GM21717 (cell line): ENCODE measurements around the gene DGKQ.

Experiments used
- ATAC-seq: cut with Tn5 transposase; IDR thresholded peaks from one replicate; pipeline ENCODE4 v1.9.1; 2021; ENCODE audit warnings: mild to moderate bottlenecking, moderate library complexity; ENCODE audit not compliant: unreplicated experiment

The DGKQ gene

DNA sequence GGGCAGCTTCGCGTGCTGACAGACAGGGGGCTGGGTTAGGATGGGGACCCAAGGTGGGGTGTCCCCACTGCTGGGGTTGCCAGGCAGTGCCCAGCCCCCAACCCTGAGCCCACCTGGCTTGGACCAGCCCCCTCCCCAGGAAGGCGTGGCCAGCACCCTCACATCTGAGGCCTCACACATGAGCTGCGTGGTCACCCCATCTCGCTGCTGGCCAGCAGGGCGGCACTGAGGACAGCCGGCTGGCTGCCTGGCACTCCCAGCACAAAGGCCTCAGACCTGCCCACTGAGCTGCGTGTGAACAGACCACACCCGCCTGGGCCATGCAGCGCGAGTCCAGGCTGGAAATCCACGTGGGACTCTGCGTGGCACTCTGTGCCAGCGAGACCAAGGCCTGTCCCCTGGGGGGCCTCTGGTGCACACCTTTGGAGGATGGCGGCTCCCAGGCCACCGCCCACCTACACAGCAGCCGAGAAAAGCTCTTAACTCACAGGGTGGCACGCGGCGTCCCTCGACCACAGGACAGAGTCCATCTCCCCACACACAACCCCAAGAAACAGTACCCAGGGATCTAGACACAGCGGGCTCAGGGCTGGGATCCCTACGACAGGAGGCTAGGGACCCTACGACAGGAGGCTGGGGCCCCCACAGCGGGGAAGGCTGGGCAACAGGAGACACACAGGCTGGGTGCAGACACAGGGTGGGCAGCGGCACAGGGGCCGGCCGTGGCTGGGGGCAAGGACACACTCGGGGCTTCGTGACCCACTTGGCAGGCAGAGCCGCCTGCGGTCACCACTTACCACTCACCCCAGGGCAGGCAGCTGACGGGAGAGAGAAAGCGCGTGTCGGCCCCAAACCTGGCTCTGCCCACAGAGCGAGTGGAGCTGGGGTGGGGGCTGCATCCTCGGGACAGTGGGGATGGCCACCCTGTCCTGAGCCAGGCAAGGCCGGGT, 9.8 kb downstream of the DGKQ start:
- ATAC-seq, result no peak

DNA sequence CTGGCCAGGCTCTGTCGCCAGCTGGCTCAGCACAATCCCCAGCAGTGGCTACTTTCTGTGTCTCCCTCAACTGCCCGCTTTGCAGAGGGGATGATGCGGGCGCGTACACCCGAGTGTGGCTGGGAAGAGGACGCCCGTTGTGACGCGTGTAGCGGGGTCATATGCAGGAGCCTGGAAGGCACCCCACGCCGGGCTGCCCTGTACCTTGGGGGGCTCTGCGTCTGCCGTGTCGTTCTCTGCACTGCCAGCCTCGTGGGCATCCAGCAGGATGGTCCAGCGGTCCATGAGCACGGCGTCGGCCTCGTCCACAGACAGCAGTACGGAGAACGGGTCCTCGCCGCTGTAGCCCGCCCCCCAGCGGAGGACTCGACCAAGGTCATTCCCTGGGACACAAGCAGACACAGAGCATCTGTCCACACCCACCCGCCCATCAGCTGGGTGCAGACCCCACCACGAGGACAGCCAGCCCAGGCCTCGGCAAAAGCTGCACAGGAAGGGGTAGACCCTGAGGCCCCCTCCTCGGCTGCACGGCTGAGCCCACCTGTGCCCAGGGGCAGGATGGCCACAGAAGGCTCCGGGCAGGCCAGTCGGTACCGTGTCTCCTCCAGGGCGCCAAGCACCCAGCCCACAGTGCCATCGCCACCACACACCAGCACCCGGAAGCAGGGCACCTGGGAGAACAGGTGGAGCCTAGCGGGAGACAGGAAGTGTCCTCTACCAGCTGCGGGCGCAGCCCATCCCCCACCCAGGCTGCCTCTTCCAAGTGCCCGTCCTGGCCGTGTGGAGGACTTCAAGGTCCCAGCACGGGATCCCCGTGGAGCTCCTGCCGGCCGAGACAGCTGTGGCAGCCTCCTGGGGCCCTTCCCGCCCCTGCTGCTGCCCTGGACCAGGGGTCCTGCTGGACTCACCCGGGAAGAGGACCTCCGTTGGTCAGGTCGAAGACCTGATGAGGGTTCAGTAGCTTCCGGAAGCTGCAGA, 10.8 kb downstream of the DGKQ start:
- ATAC-seq, result no peak

DNA sequence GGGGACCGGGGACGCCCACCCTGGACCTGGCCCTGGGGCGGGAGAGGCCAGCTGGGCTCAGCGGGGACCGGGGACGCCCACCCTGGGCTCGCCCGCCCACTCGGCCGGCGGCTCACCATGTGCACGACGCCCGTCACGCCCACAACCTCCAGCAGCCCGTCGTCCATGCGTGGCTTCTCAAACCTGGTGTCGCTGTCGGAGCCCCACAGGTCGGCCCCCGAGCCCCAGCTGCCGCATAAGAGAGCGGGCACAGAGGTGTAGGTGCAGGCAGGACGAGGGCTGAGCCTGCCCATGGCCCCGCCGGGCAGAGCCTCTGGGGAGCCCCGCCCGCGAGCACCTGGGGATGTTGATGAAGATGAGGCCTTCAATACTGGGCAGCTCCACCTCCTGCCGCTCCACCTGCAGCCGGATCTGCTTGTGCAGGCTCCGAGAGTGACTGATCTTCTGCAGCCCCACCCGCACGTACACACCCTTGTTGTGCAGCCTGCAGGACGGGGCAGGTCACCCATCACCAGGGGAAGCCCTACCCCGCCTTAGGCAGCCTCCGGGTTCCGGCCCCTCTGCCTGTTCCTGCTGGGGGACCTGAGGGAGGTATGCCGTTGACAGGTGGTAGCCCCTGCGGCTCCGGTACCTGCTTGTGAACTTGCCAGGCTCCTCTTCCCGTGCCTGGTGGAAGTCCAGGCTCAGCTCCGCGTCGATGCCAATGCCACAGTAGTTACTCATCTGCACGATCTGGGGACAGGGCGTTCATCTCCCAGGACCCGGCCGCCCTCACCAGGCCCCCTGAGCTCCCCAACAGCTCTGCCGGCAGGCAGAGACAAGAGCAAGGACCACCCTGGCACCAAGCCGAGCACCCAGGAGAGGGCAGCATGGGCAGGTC, 11.8 kb downstream of the DGKQ start:
- ATAC-seq, result no peak

DNA sequence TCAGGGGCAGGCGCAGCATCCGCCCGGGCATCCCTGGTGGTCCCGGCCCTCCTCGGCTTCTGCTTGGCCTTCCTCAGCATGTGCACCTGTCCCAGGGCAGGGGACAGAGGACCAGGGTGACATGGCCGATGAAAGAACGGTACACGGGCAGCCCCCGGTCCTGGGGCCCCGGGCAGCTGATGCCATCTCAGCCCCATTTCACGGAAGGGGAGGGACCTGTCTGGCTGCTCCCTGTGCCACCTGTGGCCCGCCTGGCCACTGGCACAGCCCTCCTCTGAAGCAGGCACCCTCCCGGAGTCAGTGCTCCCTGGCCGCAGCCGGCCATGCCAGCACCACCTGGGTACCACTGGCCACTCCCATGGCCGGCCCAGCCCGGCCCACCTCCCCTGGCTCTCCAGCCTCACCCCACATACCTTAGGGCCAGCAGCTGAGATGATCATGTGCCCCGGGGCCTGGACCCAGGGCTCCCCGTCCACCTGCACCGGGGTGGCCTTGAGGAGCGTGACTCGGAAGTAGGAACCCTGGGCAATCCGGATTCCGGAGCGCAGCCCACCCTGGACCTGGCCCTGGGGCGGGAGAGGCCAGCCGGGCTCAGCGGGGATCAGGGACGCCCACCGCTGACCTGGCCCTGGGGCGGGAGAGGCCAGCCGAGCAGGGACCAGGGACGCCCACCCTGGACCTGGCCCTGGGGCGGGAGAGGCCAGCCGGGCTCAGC, 12.6 kb downstream of the DGKQ start:
- ATAC-seq, result no peak

DNA sequence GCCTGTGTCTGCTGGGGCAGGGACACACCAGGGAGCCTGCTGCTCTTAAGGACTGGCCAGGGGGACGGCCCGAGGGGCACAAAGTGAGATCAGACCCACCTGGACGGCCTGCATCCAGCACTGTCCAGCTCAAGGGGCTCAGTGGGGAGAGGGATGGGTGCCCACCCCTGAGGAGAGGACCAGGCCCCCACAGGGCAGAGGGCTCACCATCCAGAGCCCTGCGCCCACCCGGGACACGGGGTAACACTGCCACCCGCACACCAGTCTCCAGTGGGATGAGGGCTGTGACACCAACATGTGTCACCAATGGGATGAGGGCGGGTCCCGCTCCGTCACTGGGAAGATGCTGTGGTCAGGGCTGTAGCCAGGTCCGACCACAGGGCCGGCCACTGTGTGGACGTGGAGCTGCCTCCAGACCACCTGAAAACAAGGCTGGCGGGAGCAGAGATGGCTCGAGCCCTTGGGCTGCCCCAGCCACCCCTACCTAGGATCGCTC, 13.2 kb downstream of the DGKQ start:
- ATAC-seq, result no peak

DNA sequence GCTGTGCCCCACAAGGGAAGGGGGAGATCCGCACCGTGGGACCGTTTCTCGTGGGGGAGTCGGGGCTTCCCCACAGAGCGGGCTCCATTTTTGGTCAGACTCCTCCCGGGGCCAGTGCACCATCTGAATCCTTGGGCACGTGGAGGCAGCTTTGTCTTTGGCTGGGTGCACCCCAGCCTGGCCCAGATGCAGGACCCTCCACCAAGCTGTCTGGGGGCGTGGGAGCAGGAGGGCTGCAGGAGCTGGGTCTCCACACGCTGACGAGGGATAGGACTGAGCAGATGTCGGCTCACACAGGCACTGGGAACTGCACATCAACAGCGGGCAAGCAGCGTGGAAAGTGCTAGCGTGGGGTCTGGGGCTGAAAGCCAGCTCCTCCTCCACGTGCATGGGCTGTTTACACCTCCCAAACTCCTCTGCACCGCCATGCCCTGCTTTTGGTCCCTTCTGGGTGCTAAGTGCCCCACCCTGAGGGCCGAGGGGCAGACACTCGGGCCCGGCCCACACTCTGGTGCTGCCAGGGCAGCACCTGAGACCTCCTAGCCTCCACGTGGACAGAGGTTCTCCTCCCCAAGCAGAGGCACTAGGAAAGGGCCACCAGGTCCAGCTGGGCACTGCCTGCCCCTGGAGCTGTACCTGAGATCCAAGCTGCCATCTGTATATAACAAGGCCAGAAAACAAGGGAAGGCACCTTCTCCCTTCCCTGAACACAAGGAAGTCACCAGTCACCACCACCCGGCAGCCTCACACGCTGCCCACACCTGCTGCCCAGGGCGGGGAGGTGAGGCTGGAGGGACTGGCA, 13.8 kb downstream of the DGKQ start:
- ATAC-seq, result no peak

DNA sequence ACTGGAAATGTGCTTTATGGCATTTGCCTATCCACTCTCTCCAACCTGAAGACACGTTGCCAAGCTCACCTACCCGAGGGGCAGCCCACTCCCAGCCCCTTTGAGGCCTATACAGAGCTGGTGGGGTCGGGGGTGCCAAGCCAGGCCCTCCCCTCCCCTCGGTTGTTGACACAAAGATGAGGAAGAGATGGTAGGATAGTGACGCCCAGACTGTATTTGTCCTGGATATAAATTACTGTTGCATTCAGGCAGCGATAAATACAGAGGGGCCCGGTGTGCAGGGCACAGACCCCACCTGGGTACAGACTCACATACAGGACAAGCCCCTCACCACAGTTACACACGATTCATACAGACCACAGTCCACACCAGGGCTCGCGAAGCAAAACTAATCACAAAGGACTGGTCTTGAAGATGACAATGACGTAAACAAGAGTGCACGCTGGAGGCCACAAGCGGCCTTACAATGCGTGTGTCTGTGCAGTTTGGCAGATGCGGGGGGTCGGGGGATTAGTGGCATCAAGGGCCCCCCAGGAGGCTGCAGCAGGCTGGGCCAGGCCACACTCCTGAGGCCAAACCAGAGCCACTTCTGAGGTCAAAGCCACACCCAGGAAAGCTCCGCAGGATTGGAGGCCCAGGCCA, 14.6 kb downstream of the DGKQ start:
- no peak for ATAC-seq

DNA sequence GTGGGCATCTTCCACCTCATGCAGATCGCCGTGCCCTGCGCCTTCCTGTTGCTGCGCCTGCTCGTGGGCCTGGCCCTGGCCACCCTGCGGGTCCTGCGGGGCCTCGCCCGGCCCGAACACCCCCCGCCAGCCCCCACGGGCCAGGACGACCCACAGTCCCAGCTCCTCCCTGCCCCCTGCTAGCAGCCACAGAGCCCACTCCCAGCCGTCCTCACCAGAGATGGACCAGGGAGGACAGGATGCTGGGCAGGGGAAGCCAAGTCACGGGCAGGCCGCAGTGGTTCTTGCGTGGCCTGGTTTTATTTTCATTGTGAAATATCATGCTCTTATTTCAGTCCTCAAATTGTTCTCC, 15.1 kb downstream of the DGKQ start:
- no peak for ATAC-seq

DNA sequence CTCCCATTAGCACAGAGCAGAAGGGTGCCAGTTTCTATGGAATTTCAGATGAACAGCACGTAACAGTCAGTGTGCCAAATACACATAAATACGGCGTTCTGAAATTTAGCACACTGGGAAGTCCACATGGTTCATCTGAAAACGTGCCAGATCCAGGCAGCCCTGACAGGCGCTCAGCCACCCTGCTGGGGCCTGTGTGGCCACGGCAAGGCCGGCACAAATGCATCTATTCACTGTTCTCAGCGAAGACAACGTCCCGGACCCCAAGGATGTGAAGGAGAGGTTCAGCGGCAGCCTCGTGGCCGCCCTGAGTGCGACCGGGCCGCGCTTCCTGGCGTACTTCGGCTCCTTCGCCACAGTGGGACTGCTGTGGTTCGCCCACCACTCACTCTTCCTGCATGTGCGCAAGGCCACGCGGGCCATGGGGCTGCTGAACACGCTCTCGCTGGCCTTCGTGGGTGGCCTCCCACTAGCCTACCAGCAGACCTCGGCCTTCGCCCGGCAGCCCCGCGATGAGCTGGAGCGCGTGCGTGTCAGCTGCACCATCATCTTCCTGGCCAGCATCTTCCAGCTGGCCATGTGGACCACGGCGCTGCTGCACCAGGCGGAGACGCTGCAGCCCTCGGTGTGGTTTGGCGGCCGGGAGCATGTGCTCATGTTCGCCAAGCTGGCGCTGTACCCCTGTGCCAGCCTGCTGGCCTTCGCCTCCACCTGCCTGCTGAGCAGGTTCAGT, 15.6 kb downstream of the DGKQ start:
- ATAC-seq, result no peak

DNA sequence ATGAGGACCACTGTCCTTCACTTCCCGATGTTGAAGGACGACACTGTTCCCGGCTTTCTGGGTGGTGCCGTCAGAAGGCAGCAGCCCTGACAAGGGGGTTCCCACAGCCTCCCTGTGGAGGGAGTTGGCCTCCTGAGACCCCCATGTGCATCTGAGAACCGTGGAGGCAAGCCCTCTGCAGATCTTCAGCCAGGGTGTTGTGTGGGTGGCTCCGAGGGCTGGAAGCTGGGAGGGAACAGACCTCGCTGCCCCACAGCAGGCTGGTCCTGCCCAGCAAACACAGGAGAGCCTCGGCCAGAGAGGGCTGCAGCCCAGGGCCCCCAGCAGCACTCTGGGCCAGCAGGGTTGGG, 16.2 kb downstream of the DGKQ start:
- ATAC-seq, result no peak

DNA sequence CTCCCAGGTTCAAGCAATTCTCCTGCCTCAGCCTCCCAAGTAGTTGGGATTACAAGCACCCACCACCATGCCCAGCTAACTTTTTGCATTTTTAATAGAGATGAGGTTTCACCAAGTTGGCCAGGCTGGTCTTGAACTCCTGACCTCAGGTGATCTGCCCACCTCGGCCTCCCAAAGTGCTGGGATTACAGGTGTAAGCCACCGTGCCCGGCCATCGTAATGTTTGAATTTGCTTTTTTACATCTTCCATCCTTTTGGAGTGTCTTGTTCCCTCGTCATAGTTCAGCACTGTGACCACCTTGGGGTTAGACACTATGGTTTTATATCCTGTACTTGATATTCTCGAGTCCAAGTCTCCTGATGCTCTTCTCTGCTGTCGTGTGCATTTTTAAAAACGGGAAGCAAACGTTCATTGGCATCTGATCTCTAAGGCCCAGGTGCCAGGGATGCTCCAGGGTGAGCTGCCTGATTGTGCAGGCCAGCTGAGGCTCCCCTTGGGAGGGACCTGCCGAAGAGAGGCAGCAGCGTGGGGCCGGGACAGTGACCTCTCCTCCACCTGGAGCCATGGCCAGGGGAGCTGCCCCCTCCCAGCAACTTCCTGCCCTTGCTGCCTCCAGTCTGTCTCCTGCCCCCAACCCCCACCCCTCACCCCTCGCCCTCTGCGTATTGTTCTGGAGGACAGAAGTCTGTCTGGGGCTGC, 16.7 kb downstream of the DGKQ start:
- no peak for ATAC-seq

DNA sequence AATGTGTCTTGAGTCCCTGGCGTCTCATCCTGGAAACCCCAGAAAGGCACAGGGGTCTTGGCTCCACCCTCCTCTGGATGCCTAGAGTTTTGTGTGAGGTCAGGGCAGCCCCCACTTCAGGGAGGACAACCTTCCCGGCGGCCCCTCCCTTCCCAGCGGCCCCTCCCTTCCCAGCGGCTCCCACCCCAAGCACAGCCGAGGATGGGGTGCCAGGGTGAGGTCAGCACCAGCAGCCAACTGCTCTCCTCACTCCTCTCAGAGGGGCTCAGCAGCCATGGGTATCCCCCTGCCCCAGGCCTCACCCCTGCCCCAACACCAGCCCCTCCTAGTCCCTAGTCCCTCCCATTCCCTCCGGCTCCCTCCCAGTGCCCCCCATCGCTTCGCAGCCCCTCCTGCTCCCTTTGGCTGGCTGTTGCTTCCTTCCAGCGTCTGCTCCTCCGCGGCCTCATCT, 17.4 kb downstream of the DGKQ start:
- no peak for ATAC-seq

DNA sequence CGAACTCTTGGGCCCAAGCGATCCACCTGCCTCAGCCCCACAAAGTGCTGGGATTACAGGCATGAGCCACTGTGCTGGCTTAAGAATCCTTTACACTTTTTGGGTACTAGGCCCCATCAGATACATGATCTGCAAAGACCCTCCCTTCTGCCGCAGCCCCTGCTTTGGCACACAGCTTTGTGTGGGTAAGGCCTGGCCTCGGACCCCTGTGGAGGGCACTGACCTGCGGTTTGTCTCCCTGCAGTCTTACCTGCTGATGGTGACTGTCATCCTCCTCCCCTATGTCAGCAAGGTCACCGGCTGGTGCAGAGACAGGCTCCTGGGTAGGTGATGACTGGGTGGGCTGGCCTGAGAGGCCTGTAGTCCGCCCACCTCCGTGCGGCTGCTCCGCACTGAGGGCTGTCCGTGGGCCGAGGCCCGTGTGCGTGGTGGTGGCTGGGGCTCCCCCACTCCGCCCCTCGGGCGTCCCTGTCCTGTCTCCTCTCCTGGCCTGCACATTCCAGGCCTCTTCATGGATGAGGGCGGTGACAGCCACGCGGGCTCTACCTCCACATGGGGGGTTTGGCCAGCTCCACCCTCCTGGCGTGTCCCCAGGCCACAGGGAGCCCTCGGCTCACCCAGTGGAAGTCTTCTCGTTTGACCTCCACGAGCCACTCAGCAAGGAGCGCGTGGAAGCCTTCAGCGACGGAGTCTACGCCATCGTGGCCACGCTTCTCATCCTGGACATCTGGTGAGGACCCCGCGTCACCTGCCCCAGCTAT, 18.0 kb downstream of the DGKQ start:
- ATAC-seq, result no peak

DNA sequence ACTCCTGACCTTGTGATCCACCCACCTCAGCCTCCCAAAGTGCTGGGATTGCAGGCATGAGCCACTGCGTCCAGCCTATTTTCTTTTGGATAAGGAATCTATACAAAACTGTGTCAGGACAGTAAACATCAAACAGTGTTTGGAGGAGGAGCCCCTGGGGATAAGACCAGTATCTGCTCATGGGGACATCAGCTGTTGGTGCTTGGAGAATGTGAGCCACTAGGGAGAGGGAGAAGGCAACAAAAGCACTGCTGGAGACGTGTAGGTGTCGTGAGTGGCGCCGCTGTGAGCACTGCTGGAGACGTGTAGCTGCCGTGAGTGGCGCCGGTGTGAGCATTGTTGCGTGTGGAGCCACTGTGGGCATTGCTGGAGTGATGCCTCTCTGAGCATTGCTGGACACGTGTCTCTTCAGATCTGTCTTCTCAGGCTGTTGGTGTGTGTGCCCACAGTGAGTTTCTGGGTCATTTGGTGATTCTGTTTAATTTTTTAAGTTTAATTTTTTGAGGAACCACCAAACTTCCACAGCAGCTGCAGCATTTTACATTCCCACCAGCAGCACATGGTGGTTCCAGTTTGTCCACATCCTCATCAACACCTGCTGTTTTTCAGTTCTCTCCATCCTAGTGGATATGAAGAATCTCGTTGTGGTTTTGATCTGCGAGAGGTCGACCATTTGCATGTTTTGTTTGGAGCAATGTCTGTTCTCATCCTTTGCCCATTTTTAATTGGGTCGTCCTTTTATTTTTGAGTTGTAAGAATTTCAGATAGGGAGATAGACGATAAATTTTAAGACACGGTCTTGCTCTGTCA, 19.0 kb downstream of the DGKQ start:
- no peak for ATAC-seq

DNA sequence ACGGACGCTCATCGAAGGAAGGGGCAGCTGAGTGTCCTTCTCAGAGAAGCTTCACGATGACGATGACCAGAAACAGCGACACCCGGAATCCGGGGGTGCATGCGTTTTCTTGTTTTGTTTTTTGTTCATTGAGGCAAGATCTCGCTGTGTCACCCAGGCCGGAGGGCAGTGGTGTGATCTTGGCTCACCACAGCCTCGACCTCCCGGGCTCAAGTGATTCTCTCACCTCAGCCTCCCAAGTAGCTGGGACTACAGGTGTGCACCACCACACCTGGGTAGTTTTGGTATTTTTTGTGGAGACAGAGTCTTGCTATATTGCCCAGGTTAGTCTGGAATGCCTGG, 19.8 kb downstream of the DGKQ start:
- ATAC-seq, result no peak
